H1 (cell line): ENCODE results near the gene SASH3. TPM values are rescaled to one million over a fixed set of nuclear protein-coding genes. Genes with fewer than 3 reads are reported as not detected.

ENCODE experiments used
- TCF12 ChIP-seq: IDR thresholded peaks from 2 replicates; pipeline ENCODE4 v1.6.1; 2011; ENCODE audit warnings: low read depth, mild to moderate bottlenecking, low read length
- TEAD4 ChIP-seq: IDR thresholded peaks from 2 replicates; pipeline ENCODE4 v1.6.1; 2012; ENCODE audit warnings: low read depth, low read length, inconsistent platforms, mixed read lengths
- polyA plus RNA-seq, 7 experiments: library from polyadenylated mRNA; depleted of rRNA in 3 of 7; stranded (reverse) in 5 of 7; unstranded in 2 of 7; fragments of >200 nt in 5 of 7; fragments of 200-250 nt in 2 of 7; gene quantifications; 1 replicate in 5 of 7; 2 replicates in 1 of 7; 4 replicates in 1 of 7; pipeline versions ENCODE4 v1.2.1 to v1.2.3, GENCODE V29; 2011 to 2013; ENCODE audit warnings: missing spikeins in 2 of 7, mixed read lengths in 2 of 7
- total RNA-seq: library from RNA; stranded (reverse); fragmentation: NEBNext Ultra II Directional; extraction: Animal tissue kit (Norgen Biotek cat#: 25700); gene quantifications from 2 replicates; pipeline ENCODE4 v1.2.1, GENCODE V29; 2021
- TF ChIP-seq, protein P1 (sequence below): IDR thresholded peaks from 2 replicates; pipeline ENCODE4 v1.6.1; 2012; ENCODE audit warnings: inconsistent platforms
- TF ChIP-seq, protein P2 (sequence below): IDR thresholded peaks from 2 replicates; pipeline ENCODE4 v1.6.1; 2012; ENCODE audit warnings: low read length, inconsistent platforms

The SASH3 gene
- total and polyA plus RNA-seq, 2 of the 8 experiments (the other 6 are each of a cell fraction or from before 2014, with no cell fraction given) = not detected

DNA sequence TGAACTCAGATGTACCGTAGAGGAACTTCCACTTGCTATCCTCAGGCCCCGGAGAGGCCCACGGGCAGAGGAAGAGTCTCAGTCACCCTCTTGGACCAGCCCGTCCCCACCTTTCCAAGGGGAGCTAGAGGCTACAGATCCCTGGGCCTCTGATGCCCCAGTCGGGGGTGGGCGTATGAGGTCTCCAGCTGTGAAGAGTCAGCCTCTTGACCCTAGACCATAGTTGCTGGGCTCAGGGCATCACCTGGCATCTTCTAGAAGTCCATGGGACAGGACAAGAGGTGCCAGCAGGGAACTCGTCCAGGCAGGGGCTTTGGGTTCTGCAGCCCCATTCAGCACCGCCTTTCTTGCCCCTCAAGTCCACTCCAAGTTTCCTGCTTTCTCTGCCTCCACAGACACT lies 11.6 kb downstream of the SASH3 start (continued):
- TF ChIP-seq TEAD4 = no peak
- TF ChIP-seq, protein P1, sequence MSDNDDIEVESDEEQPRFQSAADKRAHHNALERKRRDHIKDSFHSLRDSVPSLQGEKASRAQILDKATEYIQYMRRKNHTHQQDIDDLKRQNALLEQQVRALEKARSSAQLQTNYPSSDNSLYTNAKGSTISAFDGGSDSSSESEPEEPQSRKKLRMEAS = no peak
- no peak for TF ChIP-seq TCF12
- TF ChIP-seq, protein P2, sequence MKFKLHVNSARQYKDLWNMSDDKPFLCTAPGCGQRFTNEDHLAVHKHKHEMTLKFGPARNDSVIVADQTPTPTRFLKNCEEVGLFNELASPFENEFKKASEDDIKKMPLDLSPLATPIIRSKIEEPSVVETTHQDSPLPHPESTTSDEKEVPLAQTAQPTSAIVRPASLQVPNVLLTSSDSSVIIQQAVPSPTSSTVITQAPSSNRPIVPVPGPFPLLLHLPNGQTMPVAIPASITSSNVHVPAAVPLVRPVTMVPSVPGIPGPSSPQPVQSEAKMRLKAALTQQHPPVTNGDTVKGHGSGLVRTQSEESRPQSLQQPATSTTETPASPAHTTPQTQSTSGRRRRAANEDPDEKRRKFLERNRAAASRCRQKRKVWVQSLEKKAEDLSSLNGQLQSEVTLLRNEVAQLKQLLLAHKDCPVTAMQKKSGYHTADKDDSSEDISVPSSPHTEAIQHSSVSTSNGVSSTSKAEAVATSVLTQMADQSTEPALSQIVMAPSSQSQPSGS = no peak
